ENCODE data around the gene PRPH. TPM values are rescaled to one million over a fixed set of nuclear protein-coding genes. Genes with fewer than 3 reads are reported as not detected.

Gene PRPH
- total and polyA plus RNA-seq, 2 of the 8 experiments (the other 6 are each of a cell fraction or from before 2014, with no cell fraction given), result 0.79 to 1.4 TPM

DNA sequence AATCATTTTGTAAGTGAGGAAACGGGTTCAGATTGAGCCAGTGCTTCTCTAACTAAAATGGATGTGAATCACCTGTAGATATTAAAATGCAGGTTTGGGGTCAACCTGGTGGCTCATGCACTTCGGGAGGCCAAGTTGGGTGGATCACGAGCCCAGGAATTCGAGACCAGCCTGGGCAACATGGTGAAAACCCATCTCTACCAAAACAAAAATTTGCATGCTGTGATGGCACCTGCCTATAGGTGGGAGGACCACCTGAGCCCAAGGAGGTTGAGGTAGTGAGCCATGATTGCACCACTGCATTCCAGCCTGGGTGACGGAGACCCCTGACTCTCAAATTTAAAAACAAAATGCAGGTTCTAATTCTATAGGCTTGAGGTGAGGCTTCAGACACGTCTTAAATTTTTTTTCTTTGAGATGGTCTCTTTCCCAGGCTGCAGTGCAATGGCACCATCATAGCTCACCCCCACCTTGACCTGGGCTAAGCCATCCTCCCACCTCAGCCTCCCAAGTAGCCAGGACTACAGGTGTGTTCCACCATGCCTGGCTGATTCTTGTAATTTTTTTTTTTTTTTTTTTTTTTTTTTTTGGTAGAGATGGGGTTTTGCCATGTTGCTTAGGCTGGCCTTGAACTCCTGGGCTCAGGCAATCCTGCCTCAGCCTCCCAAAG, 21.1 kb upstream of the PRPH start:
- Histone ChIP-seq H4K91ac (replicated peaks; ENCODE audit: insufficient read length, low read length) (no peak overlapping the region), H3K18ac (ENCODE audit: extremely low read depth, low read length) (no peak overlapping the region), H3K79me1 (ENCODE audit: low read depth, low read length) (no peaks in the 10 kb centered on the region; the same call in 1 of the 2 replicates), H2BK120ac (replicated peaks; ENCODE audit: low read depth, low read length) (no peak overlapping the region), H2BK12ac (ENCODE audit: low read depth, low read length) (no peak overlapping the region), H3K79me2 (ENCODE audit: control insufficient read depth in 1 of 2, insufficient read depth in 2 of 2, low read length in 2 of 2) (peaks cover 0 to 2% of the 10 kb centered on the region in 2 experiments; a peak in 2 of 4 replicates), H4K5ac (ENCODE audit: insufficient read length, low read depth, low read length) (no peak overlapping the region), H3K36me3 (ENCODE audit: control insufficient read depth in 2 of 4, insufficient read depth in 4 of 4, low read length in 3 of 4) (peaks cover 18 to 46% (median 37%) of the 10 kb centered on the region in 4 experiments), H2BK5ac (ENCODE audit: low read depth, low read length) (no peak overlapping the region), H3K23ac (ENCODE audit: insufficient read length) (no peak overlapping the region), H2AK5ac (ENCODE audit: low read depth, low read length) (no peak overlapping the region), H3K4me3 (ENCODE audit: extremely low read depth in 1 of 4, insufficient read depth in 2 of 4, low read depth in 3 of 4, low read length in 4 of 4) (no peak overlapping the region), H3K56ac (replicated peaks; ENCODE audit: insufficient read length, low read depth, low read length) (no peak overlapping the region), H3K9me3 (ENCODE audit: insufficient read depth in 2 of 2, low read depth in 1 of 2, low read length in 1 of 2) (no peaks in the 10 kb centered on the region), H3K9ac (replicated peaks in 1 of 4; ENCODE audit: extremely low read depth in 1 of 4, low read depth in 3 of 4, low read length in 3 of 4) (no peak overlapping the region), H2AFZ (ENCODE audit: low read length) (no peak overlapping the region), H3K4me2 (ENCODE audit: insufficient read depth in 1 of 2, low read depth in 2 of 2, low read length in 2 of 2) (no peak overlapping the region), H3K4ac (replicated peaks; ENCODE audit: insufficient read length, low read depth, low read length) (no peak overlapping the region), H3K14ac (ENCODE audit: insufficient read length) (no peak overlapping the region), H3K27ac (ENCODE audit: low read depth, low read length) (no peak overlapping the region), H2BK15ac (ENCODE audit: low read length) (no peak overlapping the region), H3K27me3 (replicated peaks in 1 of 4; ENCODE audit: control insufficient read depth in 3 of 4, extremely low read depth in 1 of 4, insufficient read depth in 3 of 4, low read length in 3 of 4) (no peaks in the 10 kb centered on the region), H4K8ac (ENCODE audit: extremely low read depth, insufficient read depth, low read length) (no peak overlapping the region; the same call in 1 of the 2 replicates), H4K20me1 (replicated peaks in 1 of 2; ENCODE audit: control insufficient read depth in 1 of 2, insufficient read depth in 2 of 2, low read length in 2 of 2) (peaks cover 3 to 8% of the 10 kb centered on the region in 2 experiments), H2BK20ac (ENCODE audit: low read length) (no peak overlapping the region), H3K4me1 (replicated peaks in 1 of 4; ENCODE audit: control insufficient read depth in 3 of 4, insufficient read depth in 4 of 4, low read length in 3 of 4) (no peaks in the 10 kb centered on the region), H3K23me2 (ENCODE audit: low read depth, low read length) (no peaks in the 10 kb centered on the region)
- 88% methylated on average over 6 of the region's 6 CpGs; no CpG with 5 or more reads in 1 of the 2 experiments for WGBS, 2 experiments (ENCODE audit: extremely low coverage in 1 of 2, insufficient coverage in 1 of 2, insufficient read length in 1 of 2, insufficient replicate concordance in 2 of 2, low coverage in 1 of 2, low lambda C conversion rate in 2 of 2, missing lambda C conversion rate in 1 of 2)
- POLR2A ChIA-PET (ENCODE audit: partially characterized antibody), result interaction anchor here (0.7 to 1.9 kb wide), 5 partner anchors 9 to 22 kb away, joined by 3 to 14 read pairs (median 5); partner anchors contain the start of genes PRPH and TUBA1C
- DNase-seq (ENCODE audit: low read depth in 1 of 2, low spot score in 2 of 2) (no peak), FAIRE-seq (no peak)
- CTCF ChIA-PET (ENCODE audit: partially characterized antibody), result interaction anchor here (0.8 to 17.0 kb wide), 3 partner anchors 21 to 58 kb away, joined by 3 to 172 read pairs (median 4); partner anchors contain the start of gene PRPH
- peak; percentile 66 for TF ChIP-seq POLR2AphosphoS5 (IDR thresholded peaks at IDR 0.05; ENCODE audit: low read depth, low read length)

Measured in H1 (cell line).